HL-60/S4 treated with retinoic acid at 250 ng/mL for 4 days and 3 days (cell line): Measurements from ENCODE around the gene FANCI.
"Not testable (repeated sequence)": the region's sequence is repeated elsewhere in the genome, so short reads cannot be mapped to it uniquely, and the experiment has no call there.

Source experiments
- in situ Hi-C: fragments of 300-500 bp; cut with MboI; formaldehyde crosslinking; loops from 2 replicates; pipeline ENCODE4 v1.7.0; 2022; ENCODE audit warnings: low sequenced_read_pairs

FANCI gene

DNA sequence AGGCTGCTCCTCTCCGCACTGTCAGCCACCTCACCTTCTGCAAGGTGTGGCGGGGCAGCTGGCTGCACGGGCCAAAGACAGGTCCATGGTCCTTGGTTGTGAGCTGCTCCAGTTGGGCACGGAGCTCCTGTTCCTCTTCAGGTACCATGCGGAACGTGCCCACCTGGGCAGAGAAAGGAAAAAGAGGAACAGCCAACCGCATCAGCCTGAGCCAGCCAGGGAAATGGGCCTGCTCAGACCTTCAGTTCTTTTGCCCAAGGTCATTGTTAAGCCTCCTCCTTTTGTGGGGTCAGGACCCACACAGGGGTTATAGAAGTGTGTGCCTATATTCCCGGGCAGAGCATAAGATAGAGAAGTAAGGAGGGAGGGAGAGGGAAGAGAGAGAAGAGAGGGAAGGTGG is 25.2 kb upstream of the FANCI start:
- in situ Hi-C loops, result no loop called here

DNA sequence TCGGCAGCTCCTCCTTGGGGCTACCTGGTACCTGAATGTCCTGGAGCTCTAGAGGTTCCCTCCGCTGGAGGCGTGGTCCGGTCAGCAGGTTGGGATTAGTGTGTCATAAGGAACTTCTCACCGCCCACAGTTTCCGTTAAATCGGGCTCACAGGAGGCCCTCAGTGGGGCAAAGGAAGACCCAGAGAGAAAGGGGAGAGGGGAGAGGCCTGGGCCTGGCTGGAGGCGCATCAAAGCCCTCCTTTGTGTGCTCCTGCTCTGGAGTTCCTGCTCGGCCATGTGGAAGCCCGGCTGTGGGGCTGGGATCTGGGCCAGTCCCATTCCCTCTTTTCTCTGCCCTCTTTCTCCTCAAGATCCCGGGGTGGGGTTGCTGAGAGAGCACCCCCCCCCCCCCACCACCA is 22.2 kb upstream of the FANCI start, which contains the start of gene RLBP1:
Gene RLBP1 (minus strand): TSS at position 37 of the 400 bp plus-strand sequence. CDS start 2,604 bp downstream, outside the sequence.
- in situ Hi-C loops, result no loop called here

DNA sequence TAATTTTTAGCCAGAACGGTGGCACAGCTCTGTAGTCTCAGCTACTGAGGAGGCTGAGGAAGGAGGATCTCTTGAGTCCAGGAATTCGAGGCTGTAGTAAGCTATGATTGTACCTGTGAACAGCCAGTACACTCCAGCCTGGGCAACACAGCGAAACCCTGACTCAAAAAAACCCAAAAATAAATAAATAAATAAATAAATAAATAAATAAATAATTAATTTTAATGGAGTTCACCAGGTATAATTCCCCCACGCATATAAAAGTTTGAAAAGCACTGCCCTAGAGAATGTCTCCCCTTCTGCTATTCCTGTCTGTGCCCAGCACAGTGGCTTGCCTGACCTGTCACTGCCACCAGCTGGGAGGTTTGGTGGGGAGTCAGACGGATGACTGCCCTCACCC is 18.2 kb upstream of the FANCI start:
- in situ Hi-C loops, result no loop called here

DNA sequence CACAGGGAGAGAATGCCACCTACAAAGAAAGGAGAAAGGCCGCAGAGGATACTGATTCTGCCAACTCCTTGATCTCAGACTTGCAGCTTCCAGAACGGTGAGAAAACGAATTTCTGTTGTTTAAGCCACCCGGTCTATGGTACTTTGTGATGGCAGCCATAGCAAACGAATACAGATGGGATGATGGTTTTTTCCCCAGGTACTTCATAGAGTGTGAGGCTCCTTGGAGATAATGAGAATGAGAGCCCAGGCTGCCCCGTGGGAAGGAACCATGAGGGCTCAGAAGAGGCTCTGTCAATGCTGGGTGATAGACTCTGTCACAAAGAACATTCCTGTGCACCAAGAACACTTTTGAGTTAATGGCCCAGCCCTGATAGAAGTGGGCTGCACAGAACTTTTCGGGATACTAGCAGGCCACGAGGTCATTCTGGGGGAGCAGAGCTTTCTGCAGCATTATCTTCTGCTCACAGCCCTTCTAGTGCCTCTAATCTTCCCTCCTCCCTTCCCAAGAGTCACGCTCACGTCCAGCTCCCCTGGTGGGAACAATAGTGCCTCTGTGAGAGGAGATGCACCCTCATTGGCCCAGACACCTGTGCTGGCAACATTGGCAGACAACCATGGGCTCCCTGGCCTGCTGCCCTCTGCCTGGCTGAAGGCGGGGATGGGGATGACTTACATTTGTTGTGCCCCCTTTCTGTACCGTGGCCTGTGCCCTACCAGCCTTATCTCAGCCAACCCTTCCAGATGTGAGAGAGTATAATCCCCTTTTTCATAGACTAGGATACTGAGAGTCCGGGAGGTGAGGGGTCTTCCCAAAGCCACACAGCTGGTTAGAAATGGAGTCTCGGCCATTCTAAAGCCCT is 17.2 kb upstream of the FANCI start:
- in situ Hi-C loops, result no loop called here

DNA sequence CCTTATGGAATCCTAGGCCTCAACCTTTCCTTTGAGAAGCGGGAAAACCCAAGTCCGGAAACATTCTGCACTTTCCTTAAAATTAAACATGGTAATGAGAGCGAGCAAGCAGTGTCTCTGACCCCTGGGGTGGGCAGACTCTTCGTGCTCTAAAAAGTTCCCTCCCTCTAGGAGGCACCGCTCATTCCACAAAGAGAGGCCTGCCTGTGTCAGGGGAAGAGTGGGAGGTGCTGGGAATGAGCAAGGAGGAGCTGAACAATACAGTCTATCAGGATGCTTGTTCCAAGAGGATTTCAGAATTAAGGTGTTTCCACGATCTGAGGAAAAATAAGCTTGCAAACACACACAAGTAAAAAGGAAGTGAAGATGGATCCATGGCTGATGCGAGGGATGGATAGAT is 16.4 kb upstream of the FANCI start:
- in situ Hi-C loops, result no loop called here

DNA sequence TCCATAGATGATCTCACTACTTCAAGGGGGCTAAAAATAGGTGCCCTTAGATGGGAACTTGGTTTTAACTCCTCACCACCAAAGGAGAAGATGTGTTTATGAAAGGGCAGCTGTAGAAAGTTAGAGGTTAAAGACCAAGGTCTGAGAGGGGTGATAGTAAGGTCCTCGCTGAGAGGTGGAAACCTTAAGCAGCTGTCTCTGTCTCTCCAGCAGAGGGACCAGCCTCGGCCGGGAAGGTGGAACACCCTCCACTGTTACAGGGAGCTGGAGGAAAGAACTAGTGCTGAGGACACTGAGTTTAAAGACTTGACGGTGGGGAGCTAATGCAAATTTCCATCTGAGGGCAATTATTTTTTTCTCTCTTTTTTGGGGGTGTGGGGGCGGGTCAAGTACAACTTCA is 13.5 kb upstream of the FANCI start:
- in situ Hi-C loops, result no loop called here

DNA sequence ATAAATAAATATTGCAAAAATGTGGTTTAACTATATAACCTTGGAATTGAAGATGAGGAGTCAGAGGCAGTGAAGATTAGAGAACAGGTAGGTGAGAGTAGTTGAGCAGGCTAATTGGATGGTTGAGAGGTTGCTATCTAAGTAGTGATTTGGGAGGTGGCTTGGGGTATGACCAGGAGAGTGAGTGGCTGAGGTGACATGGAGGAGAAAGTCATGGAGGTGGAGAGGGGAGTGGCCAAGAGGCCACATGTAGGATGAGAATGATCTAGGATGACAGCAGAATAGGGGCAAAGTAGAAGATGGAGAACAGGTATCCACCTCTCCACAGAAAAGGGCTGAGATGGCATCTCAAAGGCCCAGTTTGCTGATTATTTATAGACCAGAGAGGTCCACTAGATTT is 11.9 kb upstream of the FANCI start:
- in situ Hi-C loops, result no loop called here

DNA sequence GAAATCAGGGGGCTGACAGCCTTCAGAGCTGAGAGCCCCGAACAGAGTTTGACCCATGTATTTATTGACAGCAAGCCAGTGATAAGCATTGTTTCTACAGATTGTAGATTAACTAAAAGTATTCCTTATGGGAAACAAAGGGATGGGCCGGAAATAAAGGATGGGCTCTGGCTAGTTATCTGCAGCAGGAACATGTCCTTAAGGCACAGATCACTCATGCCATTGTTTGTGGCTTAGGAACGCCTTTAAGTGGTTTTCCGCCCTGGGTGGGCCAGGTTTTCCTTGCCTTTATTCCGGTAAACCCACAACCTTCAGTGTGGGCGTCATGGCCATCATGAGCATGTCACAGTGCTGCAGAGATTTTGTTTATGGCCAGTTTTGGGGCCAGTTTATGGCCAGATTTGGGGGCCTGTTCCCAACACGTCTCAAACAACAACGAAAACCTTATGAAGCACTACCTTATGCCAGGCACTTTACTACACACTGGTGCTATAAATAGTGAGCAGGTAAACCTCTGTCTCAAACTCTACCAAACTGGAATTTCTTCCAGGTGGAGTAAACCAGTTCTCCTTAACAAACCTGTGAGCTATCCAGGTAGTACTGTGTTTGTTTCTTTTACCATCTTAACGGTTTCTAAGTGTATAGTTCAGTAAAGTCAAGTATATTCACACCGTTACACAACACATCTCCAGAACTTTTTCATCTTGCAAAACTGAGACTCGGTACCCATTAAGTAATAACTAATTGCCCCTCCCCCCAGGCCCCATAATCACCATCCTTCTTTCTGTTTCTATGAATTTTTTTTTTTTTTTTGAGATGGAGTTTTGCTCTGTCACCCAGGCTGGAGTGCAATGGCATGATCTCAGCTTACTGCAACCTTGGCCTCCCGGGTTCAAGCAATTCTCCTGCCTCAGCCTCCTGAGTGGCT is 3.6 kb upstream of the FANCI start:
- in situ Hi-C loops, result not testable (repeated sequence)

DNA sequence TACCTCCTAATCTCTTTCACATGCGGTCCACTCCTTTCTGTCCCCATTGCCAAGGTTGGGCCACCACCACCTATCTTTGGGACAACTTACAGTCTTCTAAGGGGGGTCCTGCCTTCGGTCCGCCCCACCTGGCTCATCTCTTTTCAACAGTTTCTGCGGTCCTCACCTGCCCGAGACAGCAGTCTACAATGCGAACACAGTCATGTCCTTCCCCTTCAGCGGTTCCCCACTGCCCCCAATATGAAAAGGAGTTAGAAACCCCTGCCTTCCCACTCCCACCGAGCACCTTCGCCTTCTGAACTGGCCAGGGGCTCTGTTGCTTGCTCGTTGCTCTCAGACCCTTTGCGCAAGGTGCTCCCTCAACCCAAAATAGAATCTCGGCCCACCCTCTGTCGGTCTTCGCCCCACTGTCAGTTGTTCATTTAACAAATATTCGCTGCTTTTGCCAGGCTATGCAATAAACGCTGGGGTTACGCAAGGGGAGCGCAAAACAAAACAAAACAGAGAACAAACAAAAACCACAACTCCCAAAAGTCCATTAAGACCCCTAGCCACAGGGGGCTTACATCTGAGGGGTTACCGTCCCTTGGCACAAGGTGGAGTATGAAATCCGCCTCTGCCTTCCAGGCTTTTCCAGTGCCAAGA is 611 bp upstream of the FANCI start:
- in situ Hi-C loops, result no loop called here

DNA sequence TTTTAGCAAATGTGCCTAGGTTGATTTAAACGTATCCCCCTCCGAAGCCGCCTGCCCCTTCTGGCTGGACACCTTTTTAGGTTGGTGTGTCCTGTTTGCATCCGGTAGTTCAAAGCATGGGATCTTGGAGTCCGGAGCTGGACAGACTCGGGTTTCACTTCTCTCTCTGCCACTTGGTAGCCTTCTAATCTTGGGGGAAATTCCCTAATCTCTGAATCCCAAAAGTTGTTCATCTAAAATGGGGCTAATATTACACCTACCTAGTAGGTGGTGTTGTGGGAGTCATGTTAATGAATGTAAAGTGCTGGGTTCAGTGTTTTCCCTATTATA is 760 bp downstream of the FANCI start:
- in situ Hi-C loops, result no loop called here

DNA sequence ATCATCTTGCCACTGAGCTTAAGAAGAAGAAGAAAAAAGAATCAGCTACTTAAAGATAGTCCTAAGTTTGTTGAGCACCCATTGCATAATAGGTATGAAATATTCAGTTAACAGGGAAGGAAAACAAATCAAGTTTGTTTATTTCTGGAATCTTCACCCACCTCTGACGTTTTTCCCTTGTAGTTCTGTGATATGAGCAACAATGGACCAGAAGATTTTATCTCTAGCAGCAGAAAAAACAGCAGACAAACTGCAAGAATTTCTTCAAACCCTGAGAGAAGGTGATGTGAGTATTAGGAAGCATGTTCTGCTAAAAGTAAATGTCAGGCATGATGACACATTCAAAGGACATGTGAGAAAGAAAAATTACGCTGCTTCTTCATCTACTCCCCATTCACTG is 3.7 kb downstream of the FANCI start:
- in situ Hi-C loops, result no loop called here

DNA sequence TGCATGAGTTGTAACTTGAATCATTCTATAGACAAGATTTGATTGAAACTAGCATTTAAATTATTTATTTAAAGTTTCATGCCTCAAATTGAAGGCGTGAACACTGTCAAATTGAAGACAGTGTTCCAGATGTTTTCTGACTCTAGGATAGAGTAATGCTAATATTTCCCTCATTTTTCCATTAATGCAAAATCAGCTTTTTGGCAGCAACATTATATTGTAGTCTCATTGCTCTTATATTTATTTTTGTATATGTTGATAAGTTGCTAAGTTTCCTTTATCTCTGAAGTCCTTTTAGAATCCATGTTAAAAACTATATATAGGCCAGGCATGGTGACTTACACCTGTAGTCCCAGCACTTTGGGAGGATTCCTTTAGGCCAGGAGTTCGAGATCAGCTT is 4.8 kb downstream of the FANCI start:
- in situ Hi-C loops, result no loop called here

DNA sequence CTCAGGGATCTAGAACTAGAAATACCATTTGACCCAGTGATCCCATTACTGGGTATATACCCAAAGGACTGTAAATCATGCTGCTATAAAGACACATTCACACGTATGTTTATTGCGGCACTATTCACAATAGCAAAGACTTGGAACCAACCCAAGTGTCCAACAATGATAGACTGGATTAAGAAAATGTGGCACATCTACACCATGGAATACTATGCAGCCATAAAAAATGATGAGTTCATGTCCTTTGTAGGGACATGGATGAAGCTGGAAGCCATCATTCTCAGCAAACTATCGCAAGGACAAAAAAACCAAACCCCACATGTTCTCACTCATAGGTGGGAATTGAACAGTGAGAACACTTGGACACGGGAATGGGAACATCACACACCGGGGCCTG is 6.4 kb downstream of the FANCI start:
- in situ Hi-C loops, result not testable (repeated sequence)

DNA sequence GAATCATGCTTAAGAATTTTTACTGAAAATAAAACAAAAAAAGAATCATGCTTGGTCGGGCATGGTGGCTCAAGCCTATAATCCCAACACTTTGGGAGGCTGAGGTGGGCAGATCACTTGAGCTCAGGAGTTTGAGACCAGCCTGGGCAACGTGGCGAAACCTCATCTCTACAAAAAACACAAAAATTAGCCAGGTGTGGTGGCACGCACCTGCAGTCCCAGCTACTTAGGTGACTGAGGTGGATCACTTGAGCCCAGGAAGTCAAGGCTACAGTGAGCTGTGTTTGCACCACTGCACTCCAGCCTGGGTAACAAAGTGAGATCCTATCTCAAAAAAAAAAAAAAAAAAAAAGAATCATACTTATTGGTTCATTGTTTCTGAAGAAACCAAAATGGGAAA is 33.5 kb downstream of the FANCI start:
- in situ Hi-C loops, result not testable (repeated sequence)

DNA sequence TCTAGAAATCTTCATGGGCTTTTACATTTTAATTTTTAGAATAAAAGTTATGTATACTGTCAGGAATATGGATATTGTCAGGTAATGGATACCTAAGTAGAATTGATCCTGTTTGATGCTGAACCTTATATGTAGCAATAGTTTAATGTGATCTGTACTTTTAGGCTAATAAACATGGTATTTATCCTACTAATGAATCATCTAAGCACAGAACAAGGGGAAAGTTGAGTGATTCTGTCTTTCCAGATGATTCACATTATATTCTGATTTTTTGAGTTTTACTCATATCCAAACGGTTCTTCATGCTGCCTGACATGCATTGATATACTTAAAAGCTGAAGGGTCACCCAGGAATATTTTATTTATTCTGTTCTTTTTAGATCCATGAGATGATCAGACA is 34.5 kb downstream of the FANCI start:
- in situ Hi-C loops, result no loop called here

DNA sequence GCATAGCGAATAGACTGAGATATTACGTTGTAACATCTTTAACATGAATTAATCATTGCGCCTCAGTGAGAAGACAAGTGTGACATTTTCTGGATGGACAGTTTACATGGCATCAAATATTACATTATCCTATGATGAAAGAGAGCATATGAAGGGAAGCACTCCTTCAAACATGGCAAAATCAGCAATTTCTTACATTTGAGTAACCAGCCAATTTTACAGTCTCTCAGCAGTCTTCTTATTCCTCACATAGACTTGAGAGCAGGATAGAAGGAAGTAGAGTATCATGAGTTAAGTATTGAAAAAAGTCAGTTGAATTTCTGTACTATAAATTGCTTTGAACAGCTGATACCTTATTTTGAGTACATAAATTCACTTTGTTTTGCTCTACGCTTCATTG is 38.9 kb downstream of the FANCI start:
- in situ Hi-C loops, result no loop called here

DNA sequence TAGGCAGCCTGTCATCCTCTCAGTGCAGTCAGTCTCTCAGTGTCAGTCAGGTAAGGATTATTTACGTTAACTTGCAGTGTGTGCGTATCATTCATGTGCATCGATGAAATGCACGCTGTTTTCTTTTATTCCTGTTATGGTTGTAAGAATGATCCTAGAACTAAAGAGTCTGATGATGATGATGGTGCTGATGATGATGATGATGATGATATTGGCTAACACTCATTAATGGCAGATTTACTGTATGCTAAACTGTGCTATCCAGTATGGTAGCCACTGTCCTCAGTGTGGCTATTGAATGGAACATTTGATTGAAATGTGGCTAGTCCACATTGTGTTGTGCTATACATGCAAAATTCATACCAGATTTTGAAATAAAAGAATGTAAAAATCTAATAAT is 39.4 kb downstream of the FANCI start:
- in situ Hi-C loops, result no loop called here

DNA sequence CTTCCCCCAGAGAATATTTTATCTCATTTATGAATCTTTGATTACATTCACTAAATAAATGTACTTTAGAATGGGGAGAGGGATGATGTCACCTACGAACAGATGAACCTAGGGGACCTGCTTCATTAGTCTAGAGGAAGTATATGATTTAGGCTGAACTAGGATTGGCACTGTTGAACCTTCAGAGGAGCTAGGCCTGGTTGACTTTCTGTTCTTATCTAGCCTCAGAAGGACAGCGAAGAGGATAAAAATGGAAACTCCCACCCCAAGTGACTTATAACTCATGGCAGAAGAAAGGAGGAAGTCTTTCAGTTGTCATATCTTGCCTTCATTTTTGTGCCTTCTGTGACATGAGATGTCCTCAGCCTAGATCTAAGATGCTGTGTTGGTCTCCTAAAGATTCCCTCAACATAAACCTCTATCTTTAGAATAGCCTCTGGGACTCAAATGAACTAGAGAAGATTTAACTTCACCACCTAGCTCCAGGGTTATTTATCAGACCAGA is 48.2 kb downstream of the FANCI start:
- in situ Hi-C loops, result no loop called here

DNA sequence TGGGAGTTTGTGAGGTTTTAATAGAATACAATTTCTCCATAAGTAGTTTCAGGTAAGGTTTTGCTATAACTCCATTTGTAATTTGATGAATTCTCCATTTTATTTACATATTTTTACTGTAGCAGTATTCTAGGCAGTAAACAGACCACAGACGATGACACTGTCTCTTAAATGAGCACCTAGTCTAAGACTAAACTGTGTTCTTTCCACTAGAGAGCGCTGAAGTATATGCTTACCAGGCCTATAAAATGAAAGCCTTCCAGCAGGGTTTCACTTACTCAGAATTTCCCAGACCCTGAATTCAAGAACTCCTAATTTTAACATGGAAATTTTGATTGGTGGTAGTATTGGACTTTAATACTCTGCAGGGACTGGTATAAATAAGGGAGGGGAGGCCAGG is 49.2 kb downstream of the FANCI start:
- in situ Hi-C loops, result no loop called here

DNA sequence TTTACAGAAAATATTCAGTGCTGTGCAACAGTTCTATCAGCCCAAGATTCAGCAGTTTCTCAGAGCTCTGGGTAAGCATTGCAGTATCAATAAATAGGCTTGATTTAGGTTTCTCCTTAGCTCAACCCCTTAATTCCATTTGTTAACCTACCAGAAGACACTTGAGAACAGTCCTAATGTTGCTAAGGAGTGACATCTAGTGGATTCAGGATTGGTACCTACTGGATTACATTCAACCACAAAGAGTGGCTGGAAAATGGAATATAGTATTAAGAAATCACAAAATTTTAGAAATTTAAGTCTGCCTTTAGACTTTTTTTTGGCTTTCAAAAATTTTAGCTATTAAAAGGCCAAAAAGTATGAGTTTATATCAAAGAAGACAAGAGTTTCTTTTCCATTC is 56.1 kb downstream of the FANCI start:
- in situ Hi-C loops, result no loop called here

DNA sequence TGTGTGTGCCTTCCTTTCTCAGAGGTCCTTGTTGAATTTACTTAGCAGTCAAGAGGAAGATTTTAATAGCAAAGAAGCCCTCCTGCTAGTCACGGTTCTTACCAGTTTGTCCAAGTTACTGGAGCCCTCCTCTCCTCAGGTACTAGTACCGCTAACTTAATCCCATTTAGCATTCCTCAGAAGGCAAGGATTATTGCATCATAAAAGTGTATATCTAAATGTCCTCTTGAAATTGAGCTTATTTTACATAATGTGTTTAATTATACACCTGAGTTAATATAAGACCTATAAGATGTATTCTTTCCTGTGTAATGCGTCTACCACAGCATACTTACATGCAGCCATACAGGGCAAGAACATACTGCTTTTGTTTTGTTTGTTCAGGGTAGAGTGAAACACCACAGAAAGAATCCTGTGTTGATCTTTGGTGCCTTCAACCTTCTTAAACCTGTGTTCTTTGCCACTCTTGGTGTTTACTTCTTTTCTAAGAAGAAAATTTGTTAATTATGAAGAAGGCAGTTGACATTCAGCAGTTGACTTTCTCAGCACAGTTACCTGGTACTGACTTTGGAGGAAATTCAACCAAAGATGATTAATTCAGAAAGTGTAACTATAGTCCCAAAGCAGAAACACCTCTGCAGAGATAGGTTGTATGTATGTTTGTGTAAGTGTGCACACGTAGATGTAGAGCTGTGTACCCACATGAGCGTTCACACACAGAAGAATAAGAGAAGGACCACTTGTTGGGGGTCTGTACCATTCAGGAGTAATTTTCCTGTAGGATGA is 57.7 kb downstream of the FANCI start:
- in situ Hi-C loops, result no loop called here
